OCI-LY1 (cell line): ENCODE results near the gene RAB3D.
A peak's percentile ranks its signal among the peaks of the same experiment; 100 is the strongest.

Source experiments
- CTCF ChIP-seq: fragments of 200-600 bp; sonication (generic), shearing (Covaris generic); IDR thresholded peaks from 2 replicates; pipeline ENCODE4 v1.5.1; 2017; ENCODE audit warnings: mild to moderate bottlenecking, antibody characterized with exemption, low read length, moderate library complexity, mixed read lengths
- EZH2 ChIP-seq: fragments of 200-600 bp; sonication (generic), shearing (Covaris generic); IDR thresholded peaks from 2 replicates; pipeline ENCODE4 v1.8.0; 2017; ENCODE audit warnings: borderline replicate concordance, mixed run types, mild to moderate bottlenecking, antibody characterized with exemption, low read length, moderate library complexity, mixed read lengths

GRCh38 chr19:11293433-11294389 lies 45.7 kb downstream of the RAB3D start:
- TF ChIP-seq CTCF (peak; percentile 95), EZH2 (no peak)
